HG02970 (cell line): ENCODE measurements around the gene IL6ST.
"Not testable (repeated sequence)": the region's sequence is repeated elsewhere in the genome, so short reads cannot be mapped to it uniquely, and the experiment has no call there.

Experiments used
- ATAC-seq: cut with Tn5 transposase; IDR thresholded peaks from one replicate; pipeline ENCODE4 v1.9.1; 2021; ENCODE audit warnings: mild to moderate bottlenecking, moderate library complexity, moderate number of reproducible peaks; ENCODE audit not compliant: unreplicated experiment, low FRiP score

The IL6ST gene

DNA sequence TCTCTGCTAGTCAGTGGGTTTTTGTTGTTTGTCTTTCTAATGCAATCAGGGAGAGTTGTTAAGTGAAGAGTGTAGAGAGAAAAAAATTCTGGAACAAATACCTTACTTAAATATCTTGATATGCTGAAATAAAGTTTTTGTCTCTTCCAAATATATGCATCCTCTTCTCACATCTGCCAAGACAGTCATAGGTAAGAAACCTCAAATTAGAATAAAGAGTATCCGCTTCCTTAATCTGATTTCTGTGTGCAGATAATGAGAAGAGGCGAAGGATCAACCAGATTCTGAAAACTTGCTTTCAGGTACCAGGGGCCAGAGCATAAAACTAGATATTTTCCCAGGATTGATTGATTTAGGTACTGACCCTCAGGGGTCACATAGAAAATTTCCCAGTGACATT, 11.3 kb upstream of the IL6ST start:
- no peak for ATAC-seq

DNA sequence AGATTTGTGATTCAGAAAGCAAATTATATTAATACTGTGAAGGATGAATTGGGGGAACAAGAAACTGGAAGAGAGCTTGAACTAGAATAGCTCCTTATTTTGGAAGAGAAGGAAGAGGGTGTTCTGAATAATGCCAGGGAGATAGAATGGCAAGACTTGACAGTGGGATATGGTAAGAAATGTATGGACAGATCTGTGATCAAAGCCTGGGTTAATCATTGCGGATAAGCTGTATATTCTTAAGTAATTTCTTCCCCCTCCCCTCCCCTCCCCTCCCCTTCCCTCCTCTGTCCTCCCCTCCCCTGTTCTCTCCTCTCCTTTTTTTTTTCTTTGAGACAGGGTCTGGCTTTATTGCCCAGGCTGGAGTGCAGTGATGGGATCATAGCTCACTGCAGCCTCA, 10.1 kb upstream of the IL6ST start:
- ATAC-seq, result no peak

DNA sequence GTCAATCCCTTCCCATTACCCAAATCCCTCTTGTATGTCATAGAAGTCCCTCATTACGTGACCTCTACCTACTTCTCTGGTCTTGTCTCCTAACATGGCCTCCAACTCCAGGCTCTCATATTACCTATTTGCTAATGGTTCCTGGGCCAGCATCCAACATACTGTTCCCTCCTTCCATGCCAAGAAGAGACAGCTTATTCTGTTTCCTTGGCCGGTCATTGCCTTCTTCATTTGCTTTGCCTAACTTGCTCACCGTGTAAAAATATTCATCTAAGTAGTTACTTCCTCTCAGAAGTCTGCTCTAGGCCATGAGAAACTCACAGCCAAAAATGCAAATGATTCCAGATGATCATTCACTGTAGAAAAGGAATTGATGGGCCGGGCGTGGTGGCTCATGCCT, 8.9 kb upstream of the IL6ST start:
- no peak for ATAC-seq

DNA sequence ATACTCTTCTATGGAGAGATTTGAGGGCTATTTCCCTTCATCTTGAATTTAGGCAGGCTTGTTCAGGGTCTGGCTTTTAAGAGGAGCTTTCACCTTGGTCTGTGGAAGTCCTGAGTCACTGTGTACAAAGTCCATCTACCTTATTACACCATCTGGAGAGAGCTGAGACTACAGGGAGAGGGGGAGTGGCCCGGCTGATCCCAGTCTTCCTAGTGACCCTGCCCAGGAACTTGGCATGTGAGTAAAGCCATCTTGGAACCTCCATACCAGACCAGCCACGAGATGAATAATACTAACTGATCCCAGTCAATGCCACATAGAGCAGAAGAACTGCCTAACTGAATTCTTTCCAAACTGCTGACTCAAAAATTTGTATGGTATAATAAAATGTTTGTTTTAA, 8.4 kb upstream of the IL6ST start:
- ATAC-seq, result no peak

DNA sequence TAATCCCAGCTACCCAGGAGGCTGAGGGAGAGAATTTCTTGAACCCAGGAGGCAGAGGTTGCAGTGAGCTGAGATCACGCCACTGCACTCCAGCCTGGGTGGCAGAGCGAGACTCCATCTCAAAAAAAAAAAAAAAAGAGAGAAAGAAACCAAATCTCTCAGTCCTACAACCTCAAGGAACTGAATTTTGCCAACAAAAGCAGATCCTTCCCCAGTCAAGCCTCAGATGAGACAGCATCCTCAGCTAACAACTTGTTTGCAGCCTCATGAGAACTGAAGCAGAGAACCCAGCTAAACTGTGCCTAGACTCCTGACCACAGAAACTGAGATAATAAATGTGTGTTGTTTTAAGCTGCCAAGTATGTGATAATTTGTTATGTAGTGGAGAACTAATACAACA, 7.5 kb upstream of the IL6ST start:
- no peak for ATAC-seq

DNA sequence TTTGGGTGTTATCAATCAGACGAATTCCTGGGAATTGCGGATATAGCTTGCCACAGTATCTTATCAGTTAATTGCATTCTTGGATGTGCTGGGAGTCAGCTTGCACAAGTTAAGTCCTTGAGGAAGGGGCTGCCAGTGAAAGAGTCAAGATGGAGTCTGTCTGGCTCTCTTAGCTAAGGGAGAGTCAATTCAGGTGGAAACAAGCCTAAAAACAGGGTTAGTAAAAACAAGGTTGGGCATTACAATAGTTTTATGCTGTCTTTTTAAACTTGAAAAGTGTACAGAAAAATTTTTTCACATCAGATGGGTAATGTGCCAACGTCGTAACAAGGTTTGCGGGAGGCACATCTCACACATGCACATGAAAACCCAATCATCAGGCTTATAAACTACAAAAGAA, 5.5 kb upstream of the IL6ST start:
- not testable (repeated sequence) for ATAC-seq

DNA sequence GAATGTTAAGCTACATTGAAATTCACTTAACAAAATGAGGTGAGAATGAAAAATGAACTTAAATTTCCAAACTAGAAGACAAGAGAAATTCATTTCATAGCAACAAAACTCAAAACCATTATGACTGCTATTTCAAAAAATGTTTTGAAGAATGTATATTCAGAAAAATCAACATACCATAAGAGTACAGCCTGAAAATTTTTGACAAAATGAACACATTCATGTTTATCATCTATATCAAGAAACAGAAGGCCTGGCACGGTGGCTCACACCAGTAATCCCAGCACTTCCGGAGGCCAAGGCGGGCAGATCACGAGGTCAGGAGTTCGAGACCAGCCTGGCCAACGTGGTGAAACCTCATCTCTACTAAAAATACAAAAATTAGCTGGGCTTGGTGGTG, 4.2 kb upstream of the IL6ST start:
- no peak for ATAC-seq

DNA sequence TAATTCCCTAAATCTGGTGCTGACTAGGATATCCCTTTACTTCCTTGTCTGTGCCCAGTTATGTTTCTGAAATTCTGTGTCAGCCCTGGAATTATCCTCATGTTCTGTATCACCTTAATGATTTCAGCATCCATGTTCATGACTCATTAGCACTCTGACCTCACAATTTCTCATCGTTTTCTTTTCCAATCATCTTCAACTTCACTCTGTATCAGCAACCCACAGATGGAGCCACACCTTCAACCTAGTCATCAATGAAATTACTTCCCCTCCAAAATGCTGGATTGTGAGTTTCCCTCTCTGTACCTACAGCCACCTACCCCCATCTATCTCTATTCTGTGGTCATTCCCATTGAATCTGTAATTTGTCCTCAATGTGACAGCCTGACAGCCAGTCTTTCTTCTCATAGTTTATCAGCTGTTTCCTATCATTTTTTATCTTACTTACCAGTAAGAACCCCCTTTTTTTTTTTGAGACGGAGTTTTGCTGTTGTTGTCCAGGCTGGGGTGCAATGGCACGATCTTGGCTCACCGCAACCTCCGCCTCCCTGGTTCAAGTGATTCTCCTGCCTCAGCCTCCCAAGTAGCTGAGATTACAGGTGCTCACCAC, 3.1 kb upstream of the IL6ST start:
- ATAC-seq, result no peak

DNA sequence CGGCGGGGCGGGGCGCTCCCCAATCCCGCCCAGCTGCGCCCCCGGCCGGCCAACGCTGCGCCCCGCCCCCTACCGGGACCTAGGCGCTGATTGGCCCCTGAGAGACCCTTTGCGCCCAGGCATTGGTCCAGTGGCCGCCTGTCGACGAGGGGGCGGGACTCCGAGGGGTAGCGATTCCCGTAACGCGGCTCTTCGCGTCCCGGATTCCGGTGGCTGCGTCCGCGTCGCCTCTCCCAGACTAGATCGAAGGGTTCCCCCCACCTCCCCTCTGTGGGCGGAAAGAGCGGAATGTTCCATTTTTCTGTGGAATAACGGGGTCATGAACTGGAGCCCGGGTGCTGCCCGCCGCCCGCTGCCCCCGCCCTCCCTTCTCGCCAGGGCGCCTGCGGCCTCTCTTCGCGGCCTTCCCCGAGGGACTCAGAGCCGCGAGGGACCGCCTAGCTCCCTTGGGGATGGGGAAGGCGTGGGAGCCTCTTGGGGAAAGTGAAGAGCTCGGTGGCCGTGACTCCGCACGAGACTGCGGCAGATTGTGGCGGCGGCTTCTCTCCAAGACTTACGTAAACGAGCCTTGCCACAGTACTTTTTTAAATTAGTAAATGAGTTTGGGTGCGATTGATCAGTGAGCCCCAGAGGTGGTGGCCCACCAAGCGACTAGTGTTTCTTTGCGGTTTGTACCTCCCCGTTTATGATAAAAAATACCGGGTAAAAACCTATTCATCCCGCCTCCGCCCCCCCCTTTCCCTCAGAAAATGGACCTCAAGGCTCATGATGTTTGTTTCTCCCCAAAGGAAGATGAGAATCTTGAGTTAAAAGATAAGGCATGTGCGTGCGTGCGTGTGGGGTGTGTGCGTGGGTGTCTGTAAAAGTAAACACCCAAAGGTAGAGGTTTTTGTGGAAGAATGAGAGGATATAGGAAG, 493 bp upstream of the IL6ST start:
- peak; percentile 92 for ATAC-seq

DNA sequence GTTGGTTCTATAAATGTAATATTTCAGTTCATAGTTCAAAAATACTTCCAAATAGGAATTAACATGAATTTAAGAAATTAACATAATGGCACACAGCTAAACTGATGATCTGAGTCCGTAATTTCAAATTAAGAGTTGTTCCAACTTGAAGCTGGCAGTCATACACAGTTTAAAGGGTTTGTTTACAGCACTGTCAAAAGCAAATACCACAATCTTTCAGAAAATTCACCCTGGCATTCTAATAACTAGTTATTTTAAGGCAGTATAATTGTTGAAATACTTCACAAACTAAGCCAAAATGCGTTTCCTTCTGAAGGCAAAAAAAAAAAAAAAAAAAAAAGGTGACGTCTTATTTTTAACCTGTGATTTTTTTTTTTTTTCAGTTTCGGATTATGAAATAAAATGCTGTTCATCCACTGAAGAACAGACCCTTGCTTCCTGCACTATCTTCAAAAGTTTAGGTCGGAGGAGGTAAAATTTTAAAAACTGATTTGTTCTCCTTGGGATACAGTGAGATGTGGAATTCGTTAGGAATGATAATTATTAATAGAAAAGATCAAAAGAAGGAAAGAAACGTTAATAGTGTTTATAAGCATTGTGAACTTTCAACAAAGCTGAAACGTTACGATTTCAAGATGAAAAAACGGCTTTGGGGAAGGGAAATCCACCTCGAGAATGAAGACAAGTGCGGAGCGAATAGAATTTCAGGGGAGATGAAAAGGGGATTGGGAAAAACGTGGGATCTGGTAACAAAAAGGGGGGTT, 850 bp downstream of the IL6ST start:
- ATAC-seq, result no peak

DNA sequence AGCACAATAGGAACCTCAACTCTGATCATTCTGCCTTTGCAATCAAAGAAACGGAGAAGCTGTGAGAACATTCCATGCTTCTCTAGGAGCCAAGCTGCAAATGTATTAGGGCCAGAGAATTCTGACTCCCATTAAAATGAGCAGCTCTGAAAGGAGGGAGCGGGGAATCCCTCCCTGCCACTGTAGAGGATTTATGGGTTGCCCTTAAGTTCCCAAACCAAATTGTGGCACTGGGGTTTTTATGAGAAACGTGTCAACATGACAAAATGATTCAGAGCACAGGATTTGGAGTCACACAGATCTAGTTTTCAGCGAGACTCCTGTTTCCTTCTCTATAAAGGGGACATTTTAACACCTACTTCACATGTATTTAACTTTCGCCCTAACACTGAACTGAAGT, 1.8 kb downstream of the IL6ST start:
- ATAC-seq, result no peak

DNA sequence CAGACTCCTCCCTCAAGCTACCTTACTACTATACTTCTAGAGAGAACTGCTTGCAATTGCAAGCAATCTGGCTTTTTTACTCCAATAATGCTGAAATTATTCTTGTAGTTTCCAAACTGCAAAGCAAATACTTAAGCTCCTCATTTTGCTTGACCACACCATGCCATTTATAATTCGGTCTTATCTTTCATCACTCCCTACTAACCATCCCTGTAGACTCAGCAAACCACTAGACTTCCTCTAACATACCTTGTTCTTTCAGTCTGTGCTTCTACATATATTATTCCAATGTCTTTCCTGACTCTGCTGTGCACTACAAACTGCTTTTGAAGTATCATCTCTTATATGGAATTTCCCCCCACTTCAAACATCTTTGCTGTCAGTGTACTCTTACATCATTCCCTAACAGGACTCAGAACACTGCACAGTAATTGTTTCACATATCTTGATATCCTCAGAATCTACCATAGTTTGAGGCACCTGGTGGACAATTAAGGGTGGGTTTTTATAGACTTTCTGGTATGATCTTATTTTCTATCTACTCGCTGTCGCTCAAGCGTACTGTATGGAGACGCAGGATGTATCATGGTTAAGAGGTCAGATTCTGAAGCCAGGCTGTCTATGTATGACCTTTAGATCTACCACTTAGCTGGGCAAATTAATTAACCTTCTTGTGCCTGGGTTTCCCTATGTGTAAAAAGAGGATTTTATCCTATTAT, 2.8 kb downstream of the IL6ST start:
- ATAC-seq, result no peak

DNA sequence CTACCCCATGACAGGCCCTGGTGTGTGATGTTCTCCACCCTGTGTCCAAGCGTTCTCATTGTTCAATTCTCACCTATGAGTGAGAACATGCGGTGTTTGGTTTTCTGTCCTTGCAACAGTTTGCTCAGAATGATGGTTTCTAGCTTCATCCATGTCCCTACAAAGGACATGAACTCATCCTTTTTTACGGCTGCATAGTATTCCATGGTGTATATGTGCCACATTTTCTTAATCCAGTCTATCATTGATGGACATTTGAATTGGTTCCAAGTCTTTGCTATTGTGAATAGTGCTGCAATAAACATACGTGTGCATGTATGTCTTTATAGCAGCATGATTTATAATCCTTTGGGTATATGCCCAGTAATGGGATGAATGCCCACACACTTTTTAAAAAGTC, 3.9 kb downstream of the IL6ST start:
- not testable (repeated sequence) for ATAC-seq

DNA sequence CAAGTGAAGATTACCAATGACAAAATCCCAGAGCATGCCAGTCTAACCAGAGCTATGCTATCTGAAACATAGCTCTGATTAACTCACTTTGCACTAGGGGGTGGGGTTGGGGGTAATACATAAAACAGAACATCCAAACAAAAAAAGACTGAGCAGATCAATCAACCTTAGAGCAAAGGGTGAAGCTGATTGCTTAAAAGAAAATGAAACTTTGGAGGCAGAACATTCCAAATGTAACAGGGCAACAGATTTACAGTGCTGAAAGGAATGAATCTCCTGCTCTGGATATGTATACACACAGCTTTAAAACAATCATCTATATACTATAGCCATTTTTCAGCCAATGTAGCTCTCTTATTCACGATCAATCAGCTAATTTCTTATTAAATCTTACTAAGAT, 4.9 kb downstream of the IL6ST start:
- ATAC-seq, result no peak

DNA sequence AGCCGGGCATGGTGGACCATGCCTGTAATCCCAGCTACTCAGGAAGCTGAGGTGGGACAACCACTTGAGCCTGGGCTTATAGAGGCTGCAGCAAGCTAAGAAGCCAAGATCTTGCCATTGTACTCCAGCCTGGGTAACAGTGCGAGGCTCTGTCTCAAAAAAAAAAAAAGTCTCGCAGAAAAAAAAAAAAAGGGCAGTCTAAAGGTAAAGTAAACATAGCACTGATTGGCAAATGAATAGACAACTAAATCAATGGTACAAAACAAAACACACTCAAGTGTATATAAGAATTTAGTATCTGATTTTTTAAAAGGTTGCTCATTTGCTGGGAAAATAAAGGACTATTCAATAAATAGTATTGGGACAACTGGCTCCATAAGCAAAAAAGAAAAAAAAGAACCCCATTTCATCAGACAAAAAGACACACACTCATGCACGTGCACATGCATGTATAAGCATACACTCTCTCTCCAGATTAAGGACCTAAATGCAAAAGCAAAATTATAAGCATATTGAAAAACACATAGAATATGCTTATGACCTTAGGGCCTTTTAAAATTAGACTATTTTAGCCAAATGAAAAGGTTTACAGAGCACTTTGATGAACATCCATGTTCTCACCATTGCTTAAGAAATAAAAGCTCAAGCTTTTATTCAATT, 5.7 kb downstream of the IL6ST start:
- ATAC-seq, result no peak

DNA sequence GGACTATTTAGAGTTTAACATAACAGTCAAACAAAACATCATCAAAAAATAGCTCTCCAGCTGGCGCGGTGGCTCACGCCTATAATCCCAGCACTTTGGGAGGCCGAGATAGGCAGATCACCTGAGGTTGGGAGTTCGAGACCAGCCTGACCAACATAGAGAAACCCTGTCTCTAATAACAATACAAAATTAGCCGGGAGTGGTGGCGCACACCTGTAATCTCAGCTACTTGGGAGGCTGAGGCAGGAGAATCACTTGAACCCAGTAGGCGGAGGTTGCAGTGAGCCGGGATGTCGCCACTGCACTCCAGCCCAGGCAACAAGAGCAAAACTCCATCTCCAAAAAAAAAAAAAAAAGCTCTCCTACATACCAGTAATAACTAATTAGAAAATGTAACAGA, 6.3 kb downstream of the IL6ST start:
- ATAC-seq, result not testable (repeated sequence)

DNA sequence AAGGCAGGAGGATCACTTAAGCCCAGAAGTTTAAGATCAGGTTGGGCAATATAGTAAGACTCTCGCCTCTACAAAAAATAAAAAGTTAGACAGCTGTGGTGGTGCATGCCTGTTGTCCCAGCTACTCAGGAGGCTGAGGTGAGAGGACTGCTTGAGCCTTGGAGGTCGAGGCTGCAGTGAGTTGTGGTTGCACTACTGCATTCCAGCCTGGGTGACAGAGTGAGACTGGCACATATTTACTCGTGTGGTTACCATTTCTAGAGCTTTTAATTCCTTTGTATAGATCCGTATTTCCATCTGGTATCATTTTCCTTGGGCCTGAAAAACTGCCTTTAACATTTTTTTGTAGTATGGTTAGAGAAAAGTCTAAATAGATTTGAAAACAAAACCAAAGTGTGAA, 7.8 kb downstream of the IL6ST start:
- ATAC-seq, result no peak

DNA sequence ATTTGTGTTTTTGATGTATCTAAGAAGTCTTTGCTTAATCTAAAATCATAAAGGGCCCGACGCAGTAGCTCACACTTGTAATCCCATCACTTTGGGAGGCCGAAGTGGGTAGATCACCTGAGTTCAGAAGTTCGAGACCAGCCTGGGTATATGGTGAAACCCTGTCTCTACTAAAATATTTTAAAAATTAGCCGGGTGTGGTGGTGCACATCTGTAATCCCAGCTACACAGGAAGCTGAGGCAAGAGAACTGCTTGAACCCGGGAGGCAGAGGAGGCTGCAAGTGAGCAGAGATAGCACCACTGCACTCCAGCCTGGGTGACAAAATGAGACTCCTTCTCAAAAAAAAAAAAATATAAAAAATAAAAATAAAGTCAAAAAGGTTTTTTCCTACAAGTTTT, 9.6 kb downstream of the IL6ST start:
- ATAC-seq, result no peak

DNA sequence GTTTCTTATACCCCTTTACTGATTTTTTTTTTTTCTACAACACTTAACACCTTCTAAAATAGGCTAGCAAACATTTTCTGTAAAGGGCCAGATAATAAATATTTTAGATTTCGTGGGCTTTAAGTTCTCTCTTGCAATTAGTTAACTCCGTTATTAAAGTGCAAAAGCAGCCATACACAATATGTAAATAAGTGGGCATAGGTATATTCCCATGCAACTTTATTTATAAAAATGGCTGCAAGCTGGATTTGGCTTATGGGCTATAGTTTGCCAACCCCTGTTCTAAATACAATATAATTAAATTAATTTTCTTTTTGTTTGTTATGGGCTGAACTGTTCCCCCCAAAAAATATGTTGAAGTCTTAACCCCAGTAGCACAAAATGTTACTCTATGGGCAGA, 10.8 kb downstream of the IL6ST start:
- ATAC-seq, result no peak

DNA sequence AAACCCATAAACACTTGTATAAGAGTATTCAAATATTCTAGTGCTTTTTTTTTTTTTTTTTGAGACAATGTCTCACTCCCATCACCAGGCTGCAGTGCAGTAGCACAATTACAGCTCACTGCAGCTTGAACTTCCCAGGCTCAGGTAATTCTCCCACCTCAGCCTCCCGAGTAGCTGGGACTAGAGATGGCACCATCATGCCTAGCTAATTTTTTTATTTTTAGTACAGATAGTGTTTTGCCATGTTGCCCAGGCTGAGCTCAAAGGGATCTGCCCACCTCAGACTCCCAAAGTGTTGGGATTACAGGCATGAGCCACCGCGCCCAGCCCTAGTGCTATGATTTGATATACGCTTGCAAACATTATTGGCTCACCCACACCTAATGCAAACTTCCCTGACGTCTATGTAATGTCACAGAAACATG, 11.8 kb downstream of the IL6ST start:
- ATAC-seq, result no peak
